Measurements from ENCODE around the gene RAD51B.
"Not testable (repeated sequence)": the region's sequence is repeated elsewhere in the genome, so short reads cannot be mapped to it uniquely, and the experiment has no call there.

RAD51B gene

DNA sequence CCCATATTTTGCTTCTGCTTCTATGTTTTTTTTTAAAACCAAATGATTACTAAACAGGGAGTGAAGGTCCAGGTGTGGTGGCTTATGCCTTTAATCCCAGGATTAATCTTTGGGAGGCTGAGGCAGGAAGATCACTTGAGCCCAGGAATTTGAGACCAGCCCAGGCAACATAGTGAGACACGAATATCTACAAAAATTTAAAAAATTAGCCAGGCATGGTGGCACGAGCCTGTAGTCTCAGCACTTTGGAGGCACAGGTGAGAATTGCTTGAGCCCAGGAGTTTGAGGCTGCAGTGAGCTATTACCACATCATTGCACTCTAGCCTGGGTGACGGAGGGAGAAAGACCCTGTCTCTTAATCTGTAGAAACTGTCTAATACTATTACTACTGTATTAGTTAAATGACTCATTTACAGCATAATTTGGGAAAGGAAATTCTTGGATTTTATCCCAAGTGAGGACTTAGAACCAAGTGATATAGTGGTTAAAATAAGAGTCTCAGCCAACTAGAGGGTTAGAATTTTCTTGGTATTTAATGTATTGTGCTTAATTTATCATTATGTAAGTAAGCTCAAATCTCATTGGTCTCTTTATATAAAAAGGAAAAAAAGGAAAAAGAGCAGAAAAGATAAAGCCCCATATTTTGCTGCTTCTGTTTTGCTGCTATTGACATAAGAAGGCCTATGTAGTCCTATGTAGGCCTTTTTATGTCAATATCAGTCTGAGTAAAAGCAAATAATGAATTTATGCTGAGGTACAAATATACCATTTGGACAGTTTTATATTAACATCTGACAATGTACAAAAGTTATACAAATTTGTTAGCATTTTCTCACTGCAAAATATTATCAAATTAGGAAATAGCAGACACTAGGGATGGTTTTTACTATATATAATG lies 163.4 kb downstream of the RAD51B start:
- H3K4me3 ChIP-seq (ENCODE audit: low read length): no peak overlapping the region
- TF ChIP-seq ZNF274 (IDR thresholded peaks at IDR 0.05; ENCODE audit: low read depth, low read length): no peak

DNA sequence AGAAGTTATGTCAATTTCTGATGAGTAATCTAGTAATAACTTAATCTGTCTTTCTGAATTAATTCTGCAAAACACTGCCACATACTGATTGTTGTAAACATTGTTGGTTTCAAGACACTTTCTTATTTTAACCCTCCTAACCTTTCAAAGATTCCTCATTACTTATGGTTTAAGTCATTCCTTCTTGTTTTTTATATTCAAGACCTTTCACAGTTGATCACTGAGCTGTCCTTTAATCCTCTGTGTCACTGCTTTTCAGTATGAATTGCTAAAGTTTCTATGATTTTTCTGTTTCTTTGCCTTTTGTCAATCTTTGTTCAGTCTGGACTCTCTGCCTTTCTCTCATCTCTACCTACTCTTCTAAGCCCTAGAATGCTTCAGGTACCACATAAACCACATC lies 164.7 kb downstream of the RAD51B start:
- no peak for TF ChIP-seq ZNF274 (IDR thresholded peaks at IDR 0.05; ENCODE audit: low read depth, low read length)
- H3K4me3 ChIP-seq (ENCODE audit: low read length): no peak overlapping the region

DNA sequence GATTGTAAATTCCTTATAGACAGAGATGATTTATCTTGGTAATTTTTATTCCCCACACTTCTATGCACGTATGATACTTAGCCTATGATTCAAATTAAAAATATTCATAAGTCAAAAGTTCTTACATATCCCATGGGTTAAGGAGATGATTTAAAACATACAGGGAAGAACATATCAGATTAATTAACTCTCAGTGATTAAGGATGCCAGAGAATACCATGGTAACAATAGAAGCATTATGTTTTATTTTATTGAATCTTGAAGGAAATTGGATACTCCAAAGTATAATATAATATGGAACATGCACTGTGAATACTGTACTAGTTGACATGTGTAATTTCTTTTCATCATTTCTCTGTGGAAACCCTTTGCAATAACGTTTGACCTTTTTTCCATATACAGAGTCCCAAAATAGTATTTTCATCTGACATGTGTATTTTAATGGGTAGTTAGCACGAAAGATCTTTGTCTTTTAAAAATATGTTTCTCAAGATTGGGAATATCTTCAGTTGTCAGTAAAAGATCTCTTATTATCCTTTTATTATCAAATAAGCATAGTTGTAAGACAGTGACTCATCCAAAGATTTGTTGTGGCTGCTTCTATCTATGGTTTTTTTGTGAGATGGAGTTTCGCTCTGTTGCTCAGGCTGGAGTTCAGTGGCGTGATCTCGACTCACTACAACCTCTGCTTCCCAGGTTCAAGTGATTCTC lies 166.7 kb downstream of the RAD51B start:
- no peak for TF ChIP-seq ZNF274 (IDR thresholded peaks at IDR 0.05; ENCODE audit: low read depth, low read length)

DNA sequence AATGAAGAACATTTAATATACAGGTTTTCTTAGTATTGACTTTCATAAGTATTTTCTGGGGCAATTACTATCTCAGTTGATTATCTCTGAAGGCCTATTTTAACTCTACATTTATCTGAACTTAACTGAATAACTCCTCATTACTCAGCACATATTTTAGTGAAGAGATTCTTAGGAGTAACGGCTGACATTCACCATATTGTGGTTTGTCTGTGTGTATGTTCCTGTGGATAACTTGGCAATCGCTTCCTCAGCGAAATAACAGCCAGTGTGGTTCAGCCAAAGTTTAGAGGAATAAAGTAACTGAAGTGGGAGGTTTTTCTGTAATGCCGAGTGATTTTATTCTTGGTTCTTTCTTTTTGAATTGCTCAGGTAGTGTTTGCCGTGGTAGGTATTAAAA lies 168.0 kb downstream of the RAD51B start:
- TF ChIP-seq ZNF274 (IDR thresholded peaks at IDR 0.05; ENCODE audit: low read depth, low read length): no peak
- no peak overlapping the region for H3K4me3 ChIP-seq (ENCODE audit: low read length)

More for the DNA sequence above, 166.7 kb downstream of the RAD51B start:
- no peak overlapping the region for H3K4me3 ChIP-seq (ENCODE audit: low read length)

DNA sequence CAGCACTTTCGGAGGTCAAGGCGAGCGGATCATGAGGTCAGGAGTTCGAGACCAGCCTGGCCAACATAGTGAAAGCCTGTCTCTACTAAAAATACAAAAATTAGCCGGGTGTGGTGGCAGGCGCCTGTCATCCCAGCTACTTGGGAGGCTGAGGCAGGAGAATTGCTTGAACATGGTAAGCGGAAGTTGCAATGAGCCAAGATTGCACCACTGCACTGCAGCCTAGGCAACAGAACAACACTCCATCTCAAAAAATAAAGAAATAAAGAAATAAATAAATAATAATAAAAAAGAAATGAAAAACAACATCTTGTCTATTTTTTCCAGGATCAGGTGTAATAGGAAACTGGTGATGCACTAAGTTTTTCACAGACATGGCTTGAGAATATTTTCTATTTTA lies 168.6 kb downstream of the RAD51B start:
- not testable (repeated sequence) for H3K4me3 ChIP-seq (ENCODE audit: low read length)

DNA sequence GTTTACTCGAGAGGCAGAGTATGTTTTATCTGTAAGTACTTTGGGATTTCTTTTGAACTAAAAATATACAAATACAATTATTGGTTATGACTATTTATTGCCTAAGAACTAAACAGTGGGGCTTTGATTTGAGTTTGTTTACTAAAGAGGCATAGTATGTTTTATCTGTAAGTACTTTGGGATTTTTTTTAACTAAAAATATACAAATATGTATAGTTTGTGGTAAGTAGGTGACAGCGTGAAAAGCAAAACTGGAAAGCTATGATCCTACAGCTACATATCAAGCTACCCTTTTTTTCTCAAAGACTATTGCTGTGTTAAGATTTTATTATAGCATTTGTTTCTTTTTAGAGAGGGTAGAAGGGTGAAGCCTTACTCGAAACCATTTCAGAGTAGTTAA lies 171.0 kb downstream of the RAD51B start:
- TF ChIP-seq ZNF274 (IDR thresholded peaks at IDR 0.05; ENCODE audit: low read depth, low read length): no peak
- H3K4me3 ChIP-seq (ENCODE audit: low read length): no peak overlapping the region

DNA sequence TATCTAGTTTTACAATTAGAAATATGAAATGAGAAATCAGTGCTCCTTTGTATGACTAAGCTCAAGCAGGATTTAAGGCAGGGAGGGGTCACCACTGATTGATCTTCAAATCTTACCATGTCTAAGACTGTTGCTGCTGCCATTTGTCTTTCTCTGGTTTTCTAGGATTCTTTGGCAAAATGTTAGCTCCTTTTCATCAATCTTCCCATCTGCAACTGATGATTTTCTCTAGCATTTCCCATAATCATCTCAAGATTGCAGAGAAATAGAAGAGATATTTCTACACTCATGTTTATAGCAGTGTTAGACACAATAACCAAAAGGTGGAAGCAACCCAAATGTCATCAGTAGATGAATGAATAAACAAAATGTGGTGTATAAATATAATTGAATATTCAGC lies 175.0 kb downstream of the RAD51B start:
- no peak for TF ChIP-seq ZNF274 (IDR thresholded peaks at IDR 0.05; ENCODE audit: low read depth, low read length)
- H3K4me3 ChIP-seq (ENCODE audit: low read length): no peak overlapping the region

DNA sequence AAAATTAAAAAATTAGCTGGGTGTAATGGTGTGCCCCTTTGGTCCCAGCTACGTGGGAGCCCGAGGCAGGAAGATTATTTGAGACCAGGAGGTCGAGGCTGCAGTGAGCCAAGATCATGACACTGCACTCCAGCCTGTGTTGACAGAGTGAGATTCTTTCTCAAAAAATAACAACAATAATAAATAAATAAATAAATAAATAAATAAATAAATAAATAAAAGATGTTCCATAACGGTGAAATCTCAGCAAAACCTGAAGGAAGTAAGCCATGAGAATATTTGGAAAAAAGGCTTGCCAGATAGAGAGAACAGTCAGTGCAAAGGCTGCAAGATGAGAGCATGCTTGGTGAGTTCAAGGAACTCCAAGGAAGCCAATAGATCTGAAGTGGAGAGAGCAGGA lies 176.7 kb downstream of the RAD51B start:
- no peak for TF ChIP-seq ZNF274 (IDR thresholded peaks at IDR 0.05; ENCODE audit: low read depth, low read length)
- H3K4me3 ChIP-seq (ENCODE audit: low read length): no peak overlapping the region

DNA sequence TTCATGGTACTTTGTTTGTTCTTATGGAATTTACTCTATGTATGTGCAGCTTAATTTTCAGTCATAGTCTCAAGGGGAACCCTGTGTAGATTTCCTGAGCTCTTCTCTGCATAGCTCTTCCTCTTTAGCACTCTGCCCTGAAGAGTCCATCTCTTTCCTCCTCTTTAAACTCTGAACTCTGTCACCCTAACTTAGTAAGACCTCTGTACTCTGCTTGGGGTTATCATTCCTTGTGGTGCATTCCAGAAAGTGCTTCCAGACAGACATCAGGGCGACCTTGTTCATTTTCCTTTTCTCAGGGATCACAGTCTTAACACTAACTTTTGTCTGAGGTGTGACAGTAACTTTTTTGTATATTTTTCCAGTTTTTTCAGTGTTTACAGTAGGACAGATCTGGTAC lies 179.3 kb downstream of the RAD51B start:
- no peak overlapping the region for H3K4me3 ChIP-seq (ENCODE audit: low read length)
- TF ChIP-seq ZNF274 (IDR thresholded peaks at IDR 0.05; ENCODE audit: low read depth, low read length): no peak

DNA sequence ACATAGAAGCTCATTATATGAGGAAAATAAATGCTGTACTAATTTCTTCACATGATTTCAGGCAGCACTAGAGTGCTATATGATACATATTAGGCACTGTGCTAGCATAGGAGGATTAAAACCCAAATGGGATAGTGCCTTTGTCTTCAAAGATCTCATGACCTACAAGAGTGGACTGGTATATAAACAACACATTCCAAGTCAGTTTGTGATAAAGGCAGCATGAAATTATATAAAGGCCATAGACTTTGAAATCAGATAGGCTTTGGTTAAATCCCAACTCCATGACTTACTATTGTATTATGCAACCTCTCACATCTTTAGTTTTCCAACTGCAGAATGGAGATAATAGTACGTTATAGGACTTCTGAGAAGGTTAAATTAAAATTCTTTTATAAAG lies 179.7 kb downstream of the RAD51B start:
- H3K4me3 ChIP-seq (ENCODE audit: low read length): no peak overlapping the region
- no peak for TF ChIP-seq ZNF274 (IDR thresholded peaks at IDR 0.05; ENCODE audit: low read depth, low read length)

DNA sequence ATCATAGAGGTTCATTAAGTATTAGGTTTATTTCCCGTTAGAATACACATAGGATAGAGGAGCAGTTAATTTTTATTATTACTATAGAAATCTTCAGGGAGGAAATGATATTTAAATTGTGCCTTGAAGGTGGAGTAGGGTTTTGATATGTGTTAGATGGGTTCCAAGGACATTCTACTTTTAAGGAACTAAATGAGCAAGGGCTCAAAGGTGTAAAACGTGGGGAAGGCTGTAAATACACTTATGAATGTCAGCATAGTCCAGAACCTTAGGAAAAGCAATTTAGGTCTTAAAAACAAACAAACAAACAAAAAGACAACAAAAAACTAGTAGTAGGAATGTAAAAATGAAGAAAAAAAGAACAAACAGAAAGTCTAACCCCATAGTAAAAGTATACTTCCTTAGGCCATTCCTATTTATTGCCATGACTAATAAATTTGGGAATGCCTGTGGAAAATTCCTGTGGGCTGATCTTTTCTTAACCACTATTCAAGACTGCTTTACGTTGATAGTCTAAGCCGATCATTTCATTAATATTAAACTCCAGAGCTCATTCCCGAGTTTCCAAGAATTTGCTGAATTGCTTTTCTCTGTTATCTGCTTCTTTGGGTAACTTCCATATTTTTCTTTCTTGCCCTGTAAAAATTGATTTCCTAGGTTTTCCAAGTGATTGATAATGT lies 180.3 kb downstream of the RAD51B start:
- H3K4me3 ChIP-seq (ENCODE audit: low read length): no peak overlapping the region
- no peak for TF ChIP-seq ZNF274 (IDR thresholded peaks at IDR 0.05; ENCODE audit: low read depth, low read length)

DNA sequence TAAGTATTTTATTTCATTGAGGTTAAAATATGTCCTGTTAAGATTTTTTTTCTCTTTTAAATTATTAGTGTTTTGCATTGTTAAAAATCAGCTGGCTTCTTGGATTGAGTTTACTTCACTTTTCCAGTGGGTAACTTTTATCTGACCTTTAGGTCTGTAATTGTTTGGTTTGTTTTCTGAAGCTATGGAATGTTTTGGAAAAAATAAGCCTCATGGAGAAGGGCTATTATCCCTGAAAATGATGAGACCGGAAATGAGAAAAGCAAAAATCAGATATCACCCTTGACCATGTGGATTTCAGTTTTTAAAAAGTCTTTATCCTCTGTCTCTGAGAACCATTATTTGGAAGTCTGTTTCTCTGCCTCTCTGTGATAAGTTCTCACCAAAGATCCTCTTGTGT lies 180.9 kb downstream of the RAD51B start:
- no peak for TF ChIP-seq ZNF274 (IDR thresholded peaks at IDR 0.05; ENCODE audit: low read depth, low read length)
- H3K4me3 ChIP-seq (ENCODE audit: low read length): no peak overlapping the region

DNA sequence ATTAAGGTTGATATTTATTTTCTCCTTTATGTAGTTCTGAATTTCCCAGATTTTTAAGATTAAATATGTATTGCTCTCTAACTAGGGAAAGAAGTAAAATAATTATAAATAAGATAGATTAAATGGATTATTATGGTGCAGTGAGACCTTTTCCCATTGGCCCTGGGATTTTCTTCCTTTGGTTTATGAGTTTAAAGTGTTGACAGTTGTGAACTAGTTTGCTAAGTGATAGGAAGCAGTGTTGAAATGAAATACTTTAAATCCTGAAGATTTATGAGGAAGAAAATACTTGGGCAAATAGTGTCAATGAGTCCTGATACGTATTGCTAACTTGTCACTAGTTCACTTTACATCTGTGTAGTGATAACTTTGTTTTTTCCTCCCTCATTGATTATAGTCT lies 188.9 kb downstream of the RAD51B start:
- TF ChIP-seq ZNF274 (IDR thresholded peaks at IDR 0.05; ENCODE audit: low read depth, low read length): no peak
- no peak overlapping the region for H3K4me3 ChIP-seq (ENCODE audit: low read length)

DNA sequence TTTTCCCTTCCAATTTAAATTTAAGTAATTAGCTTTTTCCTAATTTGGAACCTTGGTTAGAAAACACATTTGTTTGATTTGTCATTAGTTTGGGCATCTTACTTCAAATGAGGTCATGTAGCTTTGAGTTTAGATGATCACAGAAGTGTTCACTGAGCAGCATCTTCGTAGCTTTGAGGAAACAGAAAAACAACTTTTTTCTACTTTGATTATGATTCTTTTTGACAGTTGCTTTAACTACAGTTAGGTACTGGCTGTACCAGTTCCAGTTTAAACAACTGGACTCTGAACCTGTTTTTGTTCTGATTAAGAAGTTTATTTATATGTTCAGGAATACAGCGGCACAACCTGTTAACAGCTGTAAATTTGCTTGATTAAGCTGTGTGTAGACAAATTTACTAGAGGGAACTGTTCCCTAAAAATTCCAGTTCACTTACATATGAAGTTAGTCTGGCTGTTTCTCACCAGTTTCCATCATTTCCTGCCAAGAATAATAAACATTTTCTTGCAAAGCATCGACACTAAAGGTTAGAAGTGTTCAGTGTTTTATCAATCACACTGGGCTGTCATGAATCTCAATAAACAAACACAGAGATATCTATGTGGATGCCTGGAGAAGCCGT lies 191.9 kb downstream of the RAD51B start:
- TF ChIP-seq ZNF274 (IDR thresholded peaks at IDR 0.05; ENCODE audit: low read depth, low read length): no peak
- H3K4me3 ChIP-seq (ENCODE audit: low read length): no peak overlapping the region
